NCI-H1930 (cell line): ENCODE data around the gene MED6.

Experiments
- DNase-seq, 2 experiments: peaks; one replicate each; lab custom pipeline; 2025; lab: John Stamatoyannopoulos, UW

Gene MED6

GRCh38 chr14:70597731-70598130, 2.7 kb downstream of the MED6 start:
- DNase-seq, result no peak

DNA sequence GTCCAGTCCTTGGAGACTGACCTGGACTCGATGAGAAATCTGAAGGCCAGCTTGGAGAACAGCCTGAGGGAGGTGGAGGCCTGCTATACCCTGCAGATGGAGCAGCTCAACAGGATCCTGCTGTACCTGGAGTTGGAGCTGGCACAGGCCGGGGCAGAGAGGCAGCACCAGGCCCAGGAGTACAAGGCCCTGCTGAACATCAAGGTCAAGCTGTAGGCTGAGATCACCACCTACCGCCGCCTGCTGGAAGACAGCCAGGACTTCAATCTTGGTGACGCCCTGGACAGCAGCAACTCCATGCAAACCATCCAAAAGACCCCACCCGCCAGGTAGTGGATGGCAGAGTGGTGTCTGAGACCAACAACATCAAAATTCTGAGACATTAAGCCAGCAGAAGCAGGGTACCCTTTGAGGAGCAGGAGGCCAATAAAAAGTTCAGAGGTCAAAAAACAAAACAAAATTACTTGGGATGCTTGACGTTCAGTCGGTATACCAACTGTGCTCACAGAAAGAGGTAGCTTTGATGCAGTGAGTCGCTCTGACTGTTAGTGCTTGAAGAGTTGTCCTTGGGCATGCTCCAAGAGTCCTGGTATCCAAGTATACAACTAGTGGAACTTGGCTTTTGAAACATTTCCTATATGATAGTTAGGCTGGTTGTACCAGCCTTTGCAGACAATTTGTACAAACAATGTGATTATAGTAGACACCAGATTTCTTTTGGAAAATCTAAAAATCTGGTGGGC, 4.8 kb downstream of the MED6 start:
- DNase-seq, result no peak

DNA sequence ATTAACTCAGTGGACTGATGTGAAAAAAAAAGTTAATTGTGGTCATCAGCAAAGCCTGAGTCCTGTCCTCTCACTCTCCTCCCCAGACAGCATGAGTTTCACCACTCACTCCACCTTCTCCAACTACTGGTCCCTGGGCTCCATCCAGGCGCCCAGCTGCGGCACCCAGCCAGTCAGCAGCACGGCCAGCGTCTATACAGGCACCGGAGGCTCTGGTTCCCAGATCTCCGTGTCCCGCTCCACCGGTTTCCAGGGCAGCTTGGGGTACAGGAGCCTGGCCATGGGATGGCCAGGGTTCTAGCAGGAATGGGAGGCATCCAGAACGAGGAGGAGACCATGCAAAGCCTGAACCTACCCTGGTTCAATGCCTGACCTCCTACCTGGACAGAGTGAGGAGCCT, 6.0 kb downstream of the MED6 start:
- no peak for DNase-seq

DNA sequence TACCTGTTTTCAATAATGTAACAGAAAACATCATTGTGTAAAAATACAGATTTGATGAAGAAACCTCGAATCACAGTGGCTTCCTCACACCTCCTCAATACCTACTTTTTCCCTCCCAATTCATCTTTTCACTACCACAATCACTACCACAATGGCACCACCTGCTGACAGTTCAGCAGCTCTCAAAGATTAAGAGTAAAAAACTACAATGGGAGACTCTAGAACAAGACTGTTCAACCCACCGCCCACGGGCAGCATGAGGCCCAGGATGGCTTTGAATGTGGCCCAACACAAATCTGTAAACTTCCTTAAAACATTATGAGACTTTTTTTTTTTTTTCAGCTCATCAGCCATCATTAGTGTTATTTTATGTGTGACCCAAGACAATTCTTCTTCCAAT, 15.2 kb downstream of the MED6 start:
- DNase-seq, result no peak

DNA sequence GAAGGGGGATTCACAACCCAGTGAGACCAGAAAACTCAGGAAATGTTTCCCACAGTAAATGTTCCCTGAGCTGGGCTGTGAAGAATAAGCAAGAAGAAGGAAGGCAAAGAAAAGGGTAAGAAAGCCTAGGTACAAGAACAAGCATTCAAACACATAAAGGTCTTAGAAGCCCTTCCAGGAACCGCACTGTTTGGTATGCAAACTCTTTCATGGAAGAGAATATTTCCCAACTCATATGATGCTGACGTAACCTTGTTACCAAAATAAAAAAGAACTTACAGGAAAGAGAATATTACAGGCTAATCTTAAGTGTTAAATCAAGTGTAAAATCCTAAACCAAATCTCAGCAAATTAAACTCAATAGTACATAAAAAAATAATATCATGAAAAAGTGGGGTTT, 23.6 kb downstream of the MED6 start:
- DNase-seq, result no peak

- DNase-seq, result no peak
Measured at GRCh38 chr14:70573050-70573449, 27.4 kb downstream of the MED6 start.

DNA sequence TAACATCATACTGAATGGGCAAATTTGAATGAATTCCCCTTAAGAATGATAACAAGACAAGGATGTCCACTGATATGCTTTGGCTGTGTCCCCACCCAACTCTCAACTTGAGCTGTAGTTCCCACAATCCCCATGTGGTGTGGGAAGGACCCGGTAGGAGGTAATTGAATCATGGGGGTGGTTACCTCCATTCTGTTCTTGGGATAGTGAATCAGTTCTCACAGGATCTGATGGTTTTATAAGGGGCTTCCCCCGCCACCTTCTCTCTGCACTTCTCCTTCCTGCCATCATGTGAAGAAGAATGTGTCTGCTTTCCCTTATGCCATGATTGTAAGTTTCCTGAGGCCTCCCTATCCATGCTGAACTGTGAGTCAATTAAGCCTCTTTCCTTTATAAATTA, 29.3 kb downstream of the MED6 start:
- DNase-seq, result no peak

GRCh38 chr14:70567791-70568190, 32.7 kb downstream of the MED6 start:
- no peak for DNase-seq

DNA sequence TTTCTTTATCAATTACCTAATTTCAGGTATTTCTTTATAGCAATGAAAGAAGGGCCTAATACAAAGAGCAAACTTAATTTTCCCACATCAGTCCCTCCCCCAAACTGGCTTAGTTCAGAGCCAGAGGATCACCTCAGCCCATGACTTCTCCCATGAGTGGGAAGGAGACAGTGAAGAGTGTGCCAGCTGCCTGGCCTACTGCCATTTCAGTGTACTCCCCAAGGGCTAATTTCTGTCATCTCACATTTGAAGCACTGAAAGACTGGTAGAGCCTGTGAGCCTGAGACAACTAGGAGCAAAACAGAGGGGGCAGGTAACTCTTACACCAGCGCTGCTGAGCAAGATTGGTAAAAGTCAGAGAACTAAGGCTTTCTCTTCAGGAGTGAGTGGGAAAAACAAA, 36.6 kb downstream of the MED6 start:
- no peak for DNase-seq

DNA sequence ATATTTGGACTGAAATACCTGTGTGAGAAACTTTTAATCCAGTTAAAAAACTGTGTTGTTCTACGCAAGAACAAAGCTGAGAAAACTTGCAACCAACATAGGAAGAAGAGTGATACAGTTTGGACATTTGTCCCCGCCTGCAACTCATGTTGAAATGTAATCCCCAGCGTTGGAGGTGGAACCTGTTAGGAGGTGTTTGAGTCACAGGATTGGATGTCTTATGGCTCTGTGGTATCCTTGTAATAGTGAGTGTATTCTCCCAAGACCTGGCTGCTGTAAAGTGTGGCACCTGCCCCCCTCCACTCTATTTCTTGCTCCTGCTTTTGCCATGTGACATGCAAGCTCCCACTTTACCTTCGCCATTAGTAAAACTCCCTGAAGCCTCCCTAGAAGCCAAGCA, 37.0 kb downstream of the MED6 start:
- no peak for DNase-seq

- DNase-seq, result no peak
Measured at GRCh38 chr14:70558356-70558755, 42.1 kb downstream of the MED6 start.

- no peak for DNase-seq
Measured at GRCh38 chr14:70555890-70556289, 44.6 kb downstream of the MED6 start.

GRCh38 chr14:70538087-70538486, 62.4 kb downstream of the MED6 start:
- DNase-seq, result no peak

DNA sequence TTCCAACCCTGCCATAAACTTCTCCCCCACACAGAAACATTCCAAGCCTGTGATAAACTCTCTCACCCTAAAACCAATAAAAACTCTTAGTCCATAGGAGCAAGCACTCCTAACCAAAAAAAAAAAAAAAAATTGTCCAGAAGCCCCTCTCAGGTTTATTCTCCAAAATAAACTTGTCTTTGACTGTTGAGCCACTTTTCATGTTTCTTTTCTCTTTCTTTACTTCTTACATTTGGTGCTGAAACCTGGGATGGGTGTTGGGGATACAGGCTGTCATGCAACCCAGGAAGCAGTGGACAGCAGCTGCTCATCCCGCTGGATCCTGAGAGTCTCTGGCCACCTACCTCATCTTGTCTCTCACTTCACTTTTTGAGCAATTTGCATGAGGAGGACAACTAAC, 63.6 kb downstream of the MED6 start:
- DNase-seq, result no peak

GRCh38 chr14:70534904-70535303, 65.6 kb downstream of the MED6 start, which contains the start of gene ADAM20:
TSS of gene ADAM20 (minus strand) at chr14:70535004. CDS start at chr14:70524757, 10,247 bp downstream.
- no peak for DNase-seq
